Activated CD4-positive, alpha-beta memory T cell treated with anti-CD3 and anti-CD28 coated beads, Interleukin-2, amount 10 ng/mL, durations not matched to agents 7 days and 5 days (primary cell): ENCODE results near the gene CDX2. TPM values are rescaled to one million over a fixed set of nuclear protein-coding genes. Genes with fewer than 3 reads are reported as not detected.
A peak's percentile ranks its signal among the peaks of the same experiment; 100 is the strongest.

Experiments
- CTCF ChIA-PET: fragments of 350-600 bp; sonication (Branson Sonifier 250); formaldehyde crosslinking; loops from one replicate; lab custom pipeline; 2021; ENCODE audit warnings: antibody characterized with exemption, inconsistent platforms; lab: Charles Lee
- POLR2A ChIA-PET: fragments of 350-600 bp; sonication (Branson Sonifier 250); formaldehyde crosslinking; loops from one replicate; lab custom pipeline; 2021; ENCODE audit warnings: antibody characterized with exemption; lab: Charles Lee
- DNase-seq: peaks from one replicate; pipeline ENCODE4 v3.0.0-alpha.2; 2020
- H3K27ac Mint-ChIP-seq: one replicate; pipeline ENCODE4 v1.8.0; 2021; ENCODE audit warnings: mild to moderate bottlenecking, mixed read lengths
- H3K27me3 Mint-ChIP-seq: one replicate; pipeline ENCODE4 v1.8.0; 2021; ENCODE audit warnings: mixed read lengths
- H3K36me3 Mint-ChIP-seq: one replicate; pipeline ENCODE4 v1.8.0; 2021; ENCODE audit warnings: low read depth, mixed read lengths
- H3K4me1 Mint-ChIP-seq: one replicate; pipeline ENCODE4 v1.8.0; 2021; ENCODE audit warnings: mixed read lengths
- H3K4me3 Mint-ChIP-seq: one replicate; pipeline ENCODE4 v1.8.0; 2021; ENCODE audit warnings: mild to moderate bottlenecking, mixed read lengths
- H3K9me3 Mint-ChIP-seq: one replicate; pipeline ENCODE4 v1.8.0; 2021; ENCODE audit warnings: mixed read lengths
- total RNA-seq, 2 experiments: library from RNA; stranded (reverse); gene quantifications; one replicate each; pipeline ENCODE4 v1.2.3, GENCODE V29; 2021

Gene CDX2
- total RNA-seq, 2 experiments from 2014 or later = not detected

GRCh38 chr13:27991881-27992280, 22.8 kb upstream of the CDX2 start:
- H3K27me3 Mint-ChIP-seq = peaks cover 7% of the 10 kb centered on the region
- H3K4me1 Mint-ChIP-seq = no peaks in the 10 kb centered on the region
- DNase-seq = no peak
- CTCF ChIA-PET = interaction anchor here (1.3 kb wide), 1 partner anchor 165 kb away, joined by 4 read pairs; no protein-coding TSS in a partner anchor
- no peak overlapping the region for H3K4me3 Mint-ChIP-seq
- no peak overlapping the region for H3K27ac Mint-ChIP-seq
- no peaks in the 10 kb centered on the region for H3K9me3 Mint-ChIP-seq
- POLR2A ChIA-PET = no interaction called here
- no peaks in the 10 kb centered on the region for H3K36me3 Mint-ChIP-seq

DNA sequence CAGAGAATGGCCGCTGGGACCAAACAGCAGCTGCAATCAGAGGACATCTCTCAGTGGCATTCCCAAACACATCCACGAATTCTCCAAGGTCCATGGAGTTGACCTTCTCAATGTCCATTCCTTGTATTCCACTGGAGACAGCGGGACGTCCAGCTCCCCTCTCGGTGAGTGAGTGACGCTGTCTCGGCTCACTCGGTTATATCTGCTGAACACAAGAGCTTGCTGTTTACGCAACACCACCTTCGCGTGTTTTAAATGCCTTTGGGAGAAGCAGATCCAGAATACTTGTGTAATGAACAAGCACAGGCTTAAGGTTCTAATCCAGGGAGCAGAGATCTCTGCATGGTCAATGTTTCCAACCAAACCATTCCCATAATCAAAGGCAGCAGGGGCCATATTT, 19.4 kb upstream of the CDX2 start, which contains the start of gene URAD:
Gene URAD (minus strand): TSS at position 174 of the 400 bp plus-strand sequence. CDS start 56 bp downstream, at position 118.
- H3K4me1 Mint-ChIP-seq = no peaks in the 10 kb centered on the region
- ChIA-PET CTCF (no interaction called here), POLR2A (no interaction called here)
- H3K27ac Mint-ChIP-seq = no peak within 1 kb of the TSS
- no peaks in the 10 kb centered on the region for H3K36me3 Mint-ChIP-seq
- H3K27me3 Mint-ChIP-seq = peaks cover 12% of the 10 kb centered on the region
- no peak for DNase-seq
- H3K9me3 Mint-ChIP-seq = no peaks in the 10 kb centered on the region
- no peak within 1 kb of the TSS for H3K4me3 Mint-ChIP-seq

DNA sequence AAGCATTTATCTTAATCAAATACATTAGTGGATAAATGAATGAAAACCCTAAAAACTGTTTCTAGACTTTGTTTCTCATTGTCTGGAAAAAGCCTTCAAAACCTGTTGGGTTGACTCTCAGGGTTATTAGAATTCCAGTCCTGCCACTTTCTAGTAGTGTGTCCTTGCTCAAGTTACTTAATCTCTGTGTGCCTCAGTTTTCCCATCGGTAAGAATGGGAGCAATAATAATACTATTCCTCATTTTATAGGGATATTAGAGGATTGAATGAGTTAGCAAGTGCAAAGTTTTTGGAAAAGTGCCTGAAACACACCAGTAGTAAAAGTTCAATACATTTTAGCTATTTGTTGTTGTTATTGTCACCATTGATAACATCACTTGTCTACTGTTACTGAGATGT, 16.5 kb upstream of the CDX2 start:
- H3K4me1 Mint-ChIP-seq = no peaks in the 10 kb centered on the region
- H3K27ac Mint-ChIP-seq = no peak overlapping the region
- peaks cover 38% of the 10 kb centered on the region for H3K27me3 Mint-ChIP-seq
- H3K9me3 Mint-ChIP-seq = no peaks in the 10 kb centered on the region
- POLR2A ChIA-PET = no interaction called here
- H3K4me3 Mint-ChIP-seq = no peak overlapping the region
- H3K36me3 Mint-ChIP-seq = no peaks in the 10 kb centered on the region
- DNase-seq = no peak
- CTCF ChIA-PET = interaction anchor here (0.9 to 4.9 kb wide), 5 partner anchors 32 to 623 kb away, joined by 3 to 109 read pairs (median 4); no protein-coding TSS in a partner anchor

- peaks cover 58% of the 10 kb centered on the region for H3K27me3 Mint-ChIP-seq
Measured at GRCh38 chr13:27982361-27982760, 13.2 kb upstream of the CDX2 start.

DNA sequence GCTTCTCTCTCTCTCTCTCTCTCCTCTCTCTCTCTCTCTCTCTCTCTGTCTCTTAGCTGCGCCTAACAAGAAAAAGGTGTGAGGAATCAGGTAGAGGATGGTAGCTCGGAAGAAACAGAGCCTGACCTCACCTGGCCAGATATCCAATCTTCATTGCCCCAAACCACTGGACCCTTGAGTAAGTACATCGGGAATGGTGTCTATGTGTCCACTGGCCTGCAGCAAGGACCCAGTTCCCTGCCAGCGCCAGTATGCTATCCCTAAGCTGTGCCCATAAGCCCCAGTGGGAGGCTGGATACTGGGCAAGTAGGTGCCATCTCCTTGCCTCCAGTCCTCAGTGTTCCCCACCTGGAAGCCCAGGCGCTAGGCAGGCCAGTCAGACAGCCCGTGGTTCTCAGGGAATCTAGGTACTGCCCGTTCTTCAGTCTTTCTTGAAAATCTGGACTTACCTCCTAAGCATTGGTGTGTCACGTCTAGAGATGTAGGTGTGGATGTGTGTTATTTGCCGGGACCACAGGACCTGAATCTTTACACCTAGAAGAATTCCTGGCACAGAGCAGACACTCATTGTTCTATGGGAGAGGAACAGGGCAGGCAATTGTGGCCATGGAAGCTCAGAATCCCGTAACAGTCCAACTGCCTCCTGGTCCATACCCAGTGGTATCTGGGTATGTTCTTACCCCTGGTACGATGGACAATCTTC, 12.0 kb upstream of the CDX2 start:
- peaks cover 11% of the 10 kb centered on the region for H3K4me1 Mint-ChIP-seq

More at GRCh38 chr13:27982361-27982760, 13.2 kb upstream of the CDX2 start:
- H3K9me3 Mint-ChIP-seq = no peaks in the 10 kb centered on the region
- no peak for DNase-seq
- peaks cover 10% of the 10 kb centered on the region for H3K4me1 Mint-ChIP-seq
- H3K27ac Mint-ChIP-seq = no peak overlapping the region
- CTCF ChIA-PET = interaction anchor here (0.8 to 4.9 kb wide), 5 partner anchors 12 to 154 kb away, joined by 3 to 109 read pairs (median 3); no protein-coding TSS in a partner anchor
- no peak overlapping the region for H3K4me3 Mint-ChIP-seq
- POLR2A ChIA-PET = no interaction called here
- H3K36me3 Mint-ChIP-seq = no peaks in the 10 kb centered on the region

DNA sequence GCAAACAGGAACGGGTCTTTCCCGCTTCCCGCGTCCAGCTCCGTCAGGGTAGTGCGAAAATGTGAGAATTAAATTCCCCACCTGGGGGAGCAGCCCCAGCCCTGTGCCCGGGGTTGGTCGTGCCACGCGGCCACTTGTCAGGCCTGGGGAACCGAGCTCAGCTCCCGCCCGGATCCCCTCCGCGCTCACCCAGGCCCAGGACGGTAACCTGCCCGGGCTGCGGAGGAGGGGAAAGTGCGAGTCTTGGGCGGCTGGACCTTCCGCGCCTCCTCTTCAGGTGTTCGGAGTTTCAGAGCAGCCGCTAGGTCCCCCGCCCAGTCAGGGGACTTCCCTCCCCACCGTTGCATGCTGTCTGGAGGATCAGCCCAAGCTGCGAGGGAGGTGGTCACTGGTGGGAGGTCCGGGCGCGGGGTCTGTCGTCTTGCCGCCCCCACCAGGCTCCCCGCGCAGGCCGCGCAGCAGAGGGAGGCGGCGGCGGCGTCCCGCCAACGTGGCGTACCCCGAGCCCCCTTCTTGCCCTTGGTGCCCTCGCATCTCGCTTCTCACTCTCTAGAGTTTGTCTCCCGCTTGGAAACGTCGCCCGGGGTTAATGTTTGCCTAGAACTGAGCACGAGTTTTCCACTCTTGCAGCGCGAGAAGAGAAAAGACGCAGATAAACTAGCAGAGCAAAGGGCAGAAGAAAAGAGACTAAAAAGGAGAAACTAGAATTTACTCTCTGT, 11.3 kb upstream of the CDX2 start:
- CTCF ChIA-PET = interaction anchor here (0.7 kb wide), 1 partner anchor 691 kb away, joined by 3 read pairs; no protein-coding TSS in a partner anchor
- no peak for DNase-seq
- peaks cover 17% of the 10 kb centered on the region for H3K4me1 Mint-ChIP-seq
- H3K9me3 Mint-ChIP-seq = no peaks in the 10 kb centered on the region
- no peak overlapping the region for H3K27ac Mint-ChIP-seq
- no peaks in the 10 kb centered on the region for H3K36me3 Mint-ChIP-seq
- H3K4me3 Mint-ChIP-seq = no peak overlapping the region
- H3K27me3 Mint-ChIP-seq = peaks cover 70% of the 10 kb centered on the region
- POLR2A ChIA-PET = no interaction called here

More for the DNA sequence above, 12.0 kb upstream of the CDX2 start:
- ChIA-PET POLR2A (no interaction called here), CTCF (interaction anchor here (0.7 kb wide), 1 partner anchor 690 kb away, joined by 3 read pairs; no protein-coding TSS in a partner anchor)
- Mint-ChIP-seq H3K27me3 (peaks cover 63% of the 10 kb centered on the region), H3K4me3 (no peak overlapping the region), H3K27ac (no peak overlapping the region), H3K9me3 (no peaks in the 10 kb centered on the region), H3K36me3 (no peaks in the 10 kb centered on the region)
- no peak for DNase-seq

GRCh38 chr13:27979765-27980279, 10.7 kb upstream of the CDX2 start:
- DNase-seq = no peak
- Mint-ChIP-seq H3K4me1 (peaks cover 20% of the 10 kb centered on the region), H3K27ac (no peak overlapping the region), H3K4me3 (no peak overlapping the region), H3K27me3 (peaks cover 75% of the 10 kb centered on the region), H3K36me3 (no peaks in the 10 kb centered on the region), H3K9me3 (no peaks in the 10 kb centered on the region)
- POLR2A ChIA-PET = no interaction called here
- CTCF ChIA-PET = no interaction called here

DNA sequence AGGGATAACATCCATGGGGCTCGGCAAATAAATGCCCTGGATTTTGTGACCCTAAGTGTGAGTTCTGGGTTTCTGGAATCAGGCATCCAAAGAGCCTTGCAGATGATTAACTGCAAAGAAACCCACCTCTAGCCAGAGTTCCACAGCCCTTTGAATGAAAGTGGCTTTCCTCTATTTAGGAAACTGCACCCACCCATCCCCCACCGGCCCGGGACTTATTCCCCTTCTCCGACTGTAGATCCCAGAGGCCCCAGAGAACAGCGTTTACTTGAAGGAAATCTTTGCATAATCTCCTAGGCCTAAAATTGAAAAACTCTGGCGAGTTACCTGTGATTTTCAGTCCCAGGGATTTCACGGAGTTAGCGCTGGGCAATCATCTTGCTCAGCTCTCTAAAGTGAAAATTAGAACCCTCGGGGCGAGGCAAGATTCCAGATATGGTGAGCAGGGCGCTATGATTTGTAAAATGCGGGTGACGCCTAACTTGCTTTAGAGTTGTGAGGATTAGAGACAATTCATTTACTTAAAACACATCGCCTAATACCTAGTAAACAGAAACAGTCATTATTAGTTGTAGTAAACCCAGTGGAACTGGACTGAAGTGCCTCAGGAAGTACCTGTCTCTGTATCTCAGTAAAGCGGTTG, 10.0 kb upstream of the CDX2 start:
- Mint-ChIP-seq H3K27me3 (peaks cover 82% of the 10 kb centered on the region), H3K27ac (no peak overlapping the region), H3K9me3 (no peaks in the 10 kb centered on the region), H3K4me1 (peaks cover 23% of the 10 kb centered on the region), H3K36me3 (no peaks in the 10 kb centered on the region), H3K4me3 (no peak overlapping the region)
- ChIA-PET POLR2A (no interaction called here), CTCF (no interaction called here)
- no peak for DNase-seq

DNA sequence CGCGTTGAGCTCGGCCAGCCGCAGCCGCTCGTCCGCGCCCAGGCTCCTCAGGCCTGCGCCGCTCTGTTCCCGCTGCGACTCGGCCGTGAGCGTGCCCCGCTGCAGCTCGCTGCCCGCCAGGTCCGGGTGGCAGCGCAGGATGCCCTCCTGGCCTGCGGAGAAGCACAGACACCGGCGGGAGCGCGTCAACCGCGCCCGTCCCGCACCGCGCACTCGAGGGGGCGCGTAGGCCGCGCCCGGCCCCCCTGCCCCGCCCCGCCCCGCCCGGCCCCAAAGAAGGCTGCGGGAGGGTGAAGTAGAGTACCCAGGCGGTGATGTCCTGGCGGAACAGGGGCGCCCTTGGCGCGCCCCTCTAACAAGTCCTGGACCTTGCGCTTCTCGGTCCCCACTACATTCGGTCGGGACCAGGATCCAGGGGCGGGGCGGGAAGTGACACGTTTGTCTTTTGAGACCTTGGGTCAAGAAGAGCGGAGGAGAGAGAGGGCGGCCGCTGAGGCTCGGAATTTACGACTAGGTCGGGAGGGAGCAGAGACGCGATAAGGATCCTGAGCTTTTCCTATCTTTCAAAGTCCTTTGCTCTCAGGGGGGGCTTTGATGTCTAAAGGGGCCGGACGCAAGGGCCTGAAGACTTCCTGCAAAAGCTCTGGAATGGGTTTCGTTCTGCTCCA, 9.3 kb upstream of the CDX2 start:
- Mint-ChIP-seq H3K9me3 (no peaks in the 10 kb centered on the region), H3K4me3 (peak overlapping the region; percentile 18), H3K4me1 (peaks cover 23% of the 10 kb centered on the region), H3K36me3 (no peaks in the 10 kb centered on the region), H3K27ac (no peak overlapping the region), H3K27me3 (peaks cover 86% of the 10 kb centered on the region)
- CTCF ChIA-PET = interaction anchor here (0.9 kb wide), 1 partner anchor 615 kb away, joined by 3 read pairs; no protein-coding TSS in a partner anchor
- DNase-seq = no peak
- POLR2A ChIA-PET = no interaction called here

DNA sequence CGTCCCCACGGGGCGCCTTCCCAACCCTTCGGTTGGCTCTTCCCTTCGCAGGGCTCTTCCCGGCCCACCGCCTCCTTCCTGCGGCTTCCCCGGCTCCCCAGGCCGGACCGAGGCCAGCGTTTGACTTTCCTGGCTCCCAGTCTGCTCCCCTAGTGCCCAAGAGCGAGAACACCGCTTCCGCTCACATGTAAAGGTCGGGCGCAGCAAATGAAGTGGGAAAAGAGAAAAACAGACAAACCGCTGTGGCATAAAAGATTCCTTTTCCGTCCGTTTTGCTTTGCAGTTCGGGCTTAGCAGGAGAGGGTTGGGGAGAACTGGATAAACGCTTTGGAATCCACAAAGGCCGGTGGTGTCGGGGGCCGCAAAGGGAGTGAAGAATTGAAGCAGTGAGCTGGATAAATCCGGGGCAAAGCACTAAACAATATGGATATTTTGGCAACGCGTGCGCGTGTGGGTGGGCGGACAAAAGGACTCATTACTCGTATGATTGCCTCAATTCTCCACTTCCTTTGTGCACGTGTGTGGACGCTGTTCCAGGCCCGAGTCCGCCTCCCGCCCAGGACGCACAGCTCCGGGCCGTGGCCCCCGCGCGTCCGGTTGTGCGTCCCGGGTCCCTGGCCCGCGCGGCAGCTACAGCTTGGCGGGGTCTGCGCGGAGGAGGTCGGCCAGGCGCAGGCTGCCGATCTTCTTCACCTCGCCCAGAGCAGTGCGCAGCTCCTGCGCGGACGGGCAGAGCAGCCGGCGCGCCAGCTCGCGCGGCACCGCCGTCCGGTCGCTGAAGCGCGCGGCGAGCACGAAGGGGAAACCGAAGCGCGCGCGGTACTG, 8.6 kb upstream of the CDX2 start:
- H3K27ac Mint-ChIP-seq = no peak overlapping the region
- ChIA-PET POLR2A (no interaction called here), CTCF (interaction anchor here (0.9 kb wide), 1 partner anchor 614 kb away, joined by 3 read pairs; no protein-coding TSS in a partner anchor)
- H3K36me3 Mint-ChIP-seq = no peaks in the 10 kb centered on the region
- H3K27me3 Mint-ChIP-seq = peaks cover 85% of the 10 kb centered on the region
- no peaks in the 10 kb centered on the region for H3K9me3 Mint-ChIP-seq
- H3K4me1 Mint-ChIP-seq = peaks cover 23% of the 10 kb centered on the region
- DNase-seq = no peak
- H3K4me3 Mint-ChIP-seq = no peak overlapping the region

- CTCF ChIA-PET = interaction anchor here (0.6 to 1.6 kb wide), 4 partner anchors 22 to 450 kb away, joined by 3 to 8 read pairs (median 4); no protein-coding TSS in a partner anchor
- peaks cover 23% of the 10 kb centered on the region for H3K4me1 Mint-ChIP-seq
- POLR2A ChIA-PET = no interaction called here
- H3K27ac Mint-ChIP-seq = no peak overlapping the region
- H3K4me3 Mint-ChIP-seq = no peak overlapping the region
- peaks cover 80% of the 10 kb centered on the region for H3K27me3 Mint-ChIP-seq
- DNase-seq = no peak
- no peaks in the 10 kb centered on the region for H3K36me3 Mint-ChIP-seq
- H3K9me3 Mint-ChIP-seq = no peaks in the 10 kb centered on the region
Measured at GRCh38 chr13:27976362-27977091, 7.4 kb upstream of the CDX2 start.
